Pancreas (tissue), 10 donors: ENCODE results near the gene SLC8A3. TPM values are rescaled to one million over a fixed set of nuclear protein-coding genes. Genes with fewer than 3 reads are reported as not detected.

Experiments
- ATAC-seq, 4 donors: fragments of 200-7000 bp; cut with Tn5 transposase; one replicate each; pipeline versions ENCODE4 v1.8.0 to v1.9.1; 2020; ENCODE audit warnings: mild to moderate bottlenecking in 4 of 4, moderate library complexity in 4 of 4
- DNase-seq, 6 donors: peaks; one replicate each; pipeline ENCODE4 v3.0.0-alpha.2; 2020
- FAIRE-seq: peaks from 2 replicates; lab custom pipeline; 2012; peaks lifted over from hg19 to GRCh38; lab: Jason Lieb, UNC
- H3K27ac ChIP-seq, 4 donors: fragments of 200-600 bp; sonication (generic); 1 replicate in 3 of 4; 2 replicates in 1 of 4; pipeline versions ENCODE4 v1.5.0 to v1.8.0; 2020
- H3K27me3 ChIP-seq, 4 donors: fragments of 200-600 bp; one replicate each; pipeline ENCODE4 v1.8.0; 2021
- H3K36me3 ChIP-seq, 3 donors: fragments of 200-600 bp; sonication (generic) in 1 of 3; one replicate each; pipeline versions ENCODE4 v1.5.0 to v1.8.0; 2020 to 2021
- H3K4me1 ChIP-seq, 3 donors: fragments of 200-600 bp; one replicate each; pipeline ENCODE4 v1.8.0; 2021
- H3K4me3 ChIP-seq, 4 donors: fragments of 200-600 bp; sonication (generic) in 2 of 4; one replicate each; pipeline versions ENCODE4 v1.5.0 to v1.8.0; 2020 to 2021
- H3K9me3 ChIP-seq, 4 donors: fragments of 200-600 bp; one replicate each; pipeline ENCODE4 v1.8.0; 2021
- WGBS, 2 donors: extraction: QIAGEN DNeasy Blood & Tissue Kit; methylation state at CpG; one replicate each; pipeline ENCODE4 v1.1.7; 2013; 5-methylcytosine and 5-hydroxymethylcytosine counted together
- intact Hi-C, 3 donors: fragments of 100-400 bp; cut with DNase I; formaldehyde crosslinking; loops; one replicate each; pipeline versions ENCODE4 v1.11.1 to v1.14.2; 2022
- polyA plus RNA-seq, 2 donors: library from polyadenylated mRNA; stranded (reverse); fragments of 200-250 nt; gene quantifications; one replicate each; pipeline ENCODE4 v1.2.3, GENCODE V29; 2013
- total RNA-seq, 6 donors: library from RNA; stranded (reverse); fragmentation: NEBNext Ultra II Directional in 4 of 6; extraction: Animal tissue kit (Norgen Biotek cat#: 25700) in 4 of 6; gene quantifications; one replicate each; pipeline versions ENCODE4 v1.2.1 to v1.2.4, GENCODE V29; 2021 to 2023
- TF ChIP-seq, protein P1 (sequence below), 4 donors: fragments of 200-600 bp; sonication (generic) in 3 of 4; IDR thresholded peaks; one replicate each; pipeline versions ENCODE4 v1.5.0 to v1.8.0; 2021; ENCODE audit warnings: antibody characterized with exemption in 4 of 4
- donor health status: healthy with polysubstance abuse.
- donor health status: DM: no; HTN: no; CAD: no; lungs with moderate emphysema.
- donor health status: DM: no; HTN: no; CAD: no.
- donor health status: control.
- donor health status: control.
- donor health status: Bipolar disorder and iron deficiency.
- donor health status: DM: yes; HTN: yes; CAD: no.
- donor health status: DM: no; HTN: no; CAD: no.
- donor health status: DM: no; HTN: no; CAD: no.
- donor health status: DM: yes; HTN: yes; CAD: no.

SLC8A3 gene
- total and polyA plus RNA-seq, 8 donors: 0.08 to 1.5 (median 0.40) TPM

- no peak for DNase-seq
- no peak for ATAC-seq
- Histone ChIP-seq H3K4me3 (no peak overlapping the region), H3K27me3 (no peaks in the 10 kb centered on the region), H3K27ac (no peak overlapping the region), H3K9me3 (no peaks in the 10 kb centered on the region), H3K36me3 (no peaks in the 10 kb centered on the region), H3K4me1 (peaks cover 0 to 4% (median 0%) of the 10 kb centered on the region in 3 donors)
- no peak for FAIRE-seq
- intact Hi-C loops: loop anchor here in 1 of 3 donors (10.0 kb wide), 1 partner anchor 227 kb away; no protein-coding TSS in a partner anchor
- TF ChIP-seq, protein P1, sequence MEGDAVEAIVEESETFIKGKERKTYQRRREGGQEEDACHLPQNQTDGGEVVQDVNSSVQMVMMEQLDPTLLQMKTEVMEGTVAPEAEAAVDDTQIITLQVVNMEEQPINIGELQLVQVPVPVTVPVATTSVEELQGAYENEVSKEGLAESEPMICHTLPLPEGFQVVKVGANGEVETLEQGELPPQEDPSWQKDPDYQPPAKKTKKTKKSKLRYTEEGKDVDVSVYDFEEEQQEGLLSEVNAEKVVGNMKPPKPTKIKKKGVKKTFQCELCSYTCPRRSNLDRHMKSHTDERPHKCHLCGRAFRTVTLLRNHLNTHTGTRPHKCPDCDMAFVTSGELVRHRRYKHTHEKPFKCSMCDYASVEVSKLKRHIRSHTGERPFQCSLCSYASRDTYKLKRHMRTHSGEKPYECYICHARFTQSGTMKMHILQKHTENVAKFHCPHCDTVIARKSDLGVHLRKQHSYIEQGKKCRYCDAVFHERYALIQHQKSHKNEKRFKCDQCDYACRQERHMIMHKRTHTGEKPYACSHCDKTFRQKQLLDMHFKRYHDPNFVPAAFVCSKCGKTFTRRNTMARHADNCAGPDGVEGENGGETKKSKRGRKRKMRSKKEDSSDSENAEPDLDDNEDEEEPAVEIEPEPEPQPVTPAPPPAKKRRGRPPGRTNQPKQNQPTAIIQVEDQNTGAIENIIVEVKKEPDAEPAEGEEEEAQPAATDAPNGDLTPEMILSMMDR (IDR thresholded peaks at IDR 0.05): no peak
- 2% methylated on average over 2 of the region's 2 CpGs for WGBS, 2 donors
These were observed 101.4 kb downstream of the SLC8A3 start for GRCh38 chr14:70087380-70087697.

- DNase-seq: no peak
These were observed 101.9 kb downstream of the SLC8A3 start for GRCh38 chr14:70086685-70087379.

DNA sequence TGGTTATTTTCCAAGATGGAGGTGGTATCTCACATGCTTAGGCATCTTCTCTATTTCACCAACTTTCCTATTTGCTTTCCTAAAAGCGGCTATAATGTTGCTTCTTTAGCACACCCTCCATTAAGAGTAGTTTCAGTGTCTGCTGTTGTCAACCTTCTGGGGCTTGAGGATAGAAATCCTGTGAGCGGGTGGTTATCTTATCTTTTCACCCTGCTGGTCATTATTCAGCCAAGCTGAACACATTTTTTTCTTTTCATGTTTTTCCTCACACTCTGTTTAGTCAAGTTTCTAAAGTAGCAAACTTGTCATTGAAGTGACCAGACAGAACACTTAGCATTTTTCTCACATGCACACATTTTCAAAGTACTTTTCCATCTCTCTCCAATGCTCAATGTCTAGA, 104.5 kb downstream of the SLC8A3 start:
- Histone ChIP-seq H3K27ac (no peak overlapping the region), H3K4me1 (peaks cover 0 to 4% (median 0%) of the 10 kb centered on the region in 3 donors), H3K36me3 (no peaks in the 10 kb centered on the region), H3K9me3 (no peaks in the 10 kb centered on the region), H3K27me3 (no peaks in the 10 kb centered on the region), H3K4me3 (no peak overlapping the region)
- ATAC-seq (peak in 2 of 4 donors; percentile 35 to 46), DNase-seq (no peak), FAIRE-seq (no peak)
- intact Hi-C loops: loop anchor here in 1 of 3 donors (10.0 kb wide), 1 partner anchor 231 kb away; no protein-coding TSS in a partner anchor
- 22 to 38% methylated on average over 2 of the region's 2 CpGs for WGBS, 2 donors
- TF ChIP-seq, protein P1 (IDR thresholded peaks at IDR 0.05): no peak

More at GRCh38 chr14:70086685-70087379, 101.9 kb downstream of the SLC8A3 start:
- WGBS, 2 donors: 50 to 58% methylated on average over 5 of the region's 5 CpGs
- FAIRE-seq (no peak), ATAC-seq (peak in 3 of 4 donors; percentile 70 to 76 (median 74))
- Histone ChIP-seq H3K4me1 (peaks cover 0 to 4% (median 0%) of the 10 kb centered on the region in 3 donors), H3K27me3 (no peaks in the 10 kb centered on the region), H3K36me3 (no peaks in the 10 kb centered on the region), H3K27ac (no peak overlapping the region), H3K4me3 (no peak overlapping the region), H3K9me3 (no peaks in the 10 kb centered on the region)
- intact Hi-C loops: loop anchor here in 1 of 3 donors (10.0 kb wide), 1 partner anchor 228 kb away; no protein-coding TSS in a partner anchor
- TF ChIP-seq, protein P1 (IDR thresholded peaks at IDR 0.05): peak in 2 of 4 donors; percentile 13 to 20

GRCh38 chr14:70082394-70082793, 106.4 kb downstream of the SLC8A3 start:
- no peak for ATAC-seq
- peaks cover 0 to 8% (median 2%) of the 10 kb centered on the region in 3 donors for H3K4me1 ChIP-seq
- no peak for FAIRE-seq
- no peak overlapping the region for H3K4me3 ChIP-seq
- WGBS, 2 donors: 73 to 80% methylated on average over 2 of the region's 2 CpGs
- no peaks in the 10 kb centered on the region for H3K27me3 ChIP-seq
- H3K36me3 ChIP-seq: no peaks in the 10 kb centered on the region
- intact Hi-C loops: loop anchor here in 1 of 3 donors (10.0 kb wide), 1 partner anchor 232 kb away; no protein-coding TSS in a partner anchor
- no peaks in the 10 kb centered on the region for H3K9me3 ChIP-seq
- TF ChIP-seq, protein P1 (IDR thresholded peaks at IDR 0.05): no peak
- no peak overlapping the region for H3K27ac ChIP-seq
- no peak for DNase-seq

- Histone ChIP-seq H3K27ac (no peak overlapping the region), H3K36me3 (no peaks in the 10 kb centered on the region), H3K4me1 (peaks cover 6 to 17% (median 6%) of the 10 kb centered on the region in 3 donors), H3K9me3 (no peaks in the 10 kb centered on the region), H3K4me3 (no peak overlapping the region), H3K27me3 (no peaks in the 10 kb centered on the region)
- no peak for DNase-seq
- intact Hi-C loops: loop anchor here in 1 of 3 donors (10.0 kb wide), 1 partner anchor 235 kb away; no protein-coding TSS in a partner anchor
- 60 to 72% methylated on average over 6 of the region's 6 CpGs for WGBS, 2 donors
- TF ChIP-seq, protein P1 (IDR thresholded peaks at IDR 0.05): no peak
- ATAC-seq: no peak
- no peak for FAIRE-seq
These were observed 108.7 kb downstream of the SLC8A3 start for GRCh38 chr14:70080076-70080475.
